Measurements from ENCODE around the gene DICER1.

DNA sequence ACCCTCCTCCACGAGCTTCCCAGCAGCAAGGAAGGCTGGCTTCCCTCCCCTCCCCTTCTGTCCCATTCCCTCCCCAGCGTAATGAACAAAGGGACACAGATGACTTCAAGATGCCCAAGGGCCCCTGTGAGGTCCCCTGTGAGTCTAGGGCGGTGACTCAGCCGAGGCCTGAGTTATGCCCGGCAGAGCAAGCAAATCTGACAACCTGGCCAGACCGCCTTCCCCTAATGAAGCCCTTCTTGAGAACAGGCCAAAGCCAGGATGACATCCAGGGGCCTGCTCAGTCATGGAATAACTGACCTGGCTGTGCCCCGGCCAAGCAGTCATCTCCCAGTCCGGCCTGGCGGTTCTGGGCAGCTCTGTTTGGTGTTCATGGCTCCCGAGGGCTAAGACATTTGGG, 89.2 kb downstream of the DICER1 start:
- no peak for TF ChIP-seq POLR2A (IDR thresholded peaks at IDR 0.05)
- TF ChIP-seq, protein P1, sequence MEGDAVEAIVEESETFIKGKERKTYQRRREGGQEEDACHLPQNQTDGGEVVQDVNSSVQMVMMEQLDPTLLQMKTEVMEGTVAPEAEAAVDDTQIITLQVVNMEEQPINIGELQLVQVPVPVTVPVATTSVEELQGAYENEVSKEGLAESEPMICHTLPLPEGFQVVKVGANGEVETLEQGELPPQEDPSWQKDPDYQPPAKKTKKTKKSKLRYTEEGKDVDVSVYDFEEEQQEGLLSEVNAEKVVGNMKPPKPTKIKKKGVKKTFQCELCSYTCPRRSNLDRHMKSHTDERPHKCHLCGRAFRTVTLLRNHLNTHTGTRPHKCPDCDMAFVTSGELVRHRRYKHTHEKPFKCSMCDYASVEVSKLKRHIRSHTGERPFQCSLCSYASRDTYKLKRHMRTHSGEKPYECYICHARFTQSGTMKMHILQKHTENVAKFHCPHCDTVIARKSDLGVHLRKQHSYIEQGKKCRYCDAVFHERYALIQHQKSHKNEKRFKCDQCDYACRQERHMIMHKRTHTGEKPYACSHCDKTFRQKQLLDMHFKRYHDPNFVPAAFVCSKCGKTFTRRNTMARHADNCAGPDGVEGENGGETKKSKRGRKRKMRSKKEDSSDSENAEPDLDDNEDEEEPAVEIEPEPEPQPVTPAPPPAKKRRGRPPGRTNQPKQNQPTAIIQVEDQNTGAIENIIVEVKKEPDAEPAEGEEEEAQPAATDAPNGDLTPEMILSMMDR (IDR thresholded peaks at IDR 0.05) = no peak

All from heart left ventricle (tissue), 13 donors.